Ishikawa (cell line): Measurements from ENCODE around the gene REXO1.

Experiments
- EP300 ChIP-seq: IDR thresholded peaks from 2 replicates; pipeline ENCODE4 v1.6.1; 2012; ENCODE audit warnings: borderline replicate concordance
- RAD21 ChIP-seq: IDR thresholded peaks from 2 replicates; pipeline ENCODE4 v1.6.1; 2012; ENCODE audit warnings: low read depth
- REST ChIP-seq: IDR thresholded peaks from 2 replicates; pipeline ENCODE4 v1.6.1; 2012; ENCODE audit warnings: low read depth, mild to moderate bottlenecking
- TEAD4 ChIP-seq: IDR thresholded peaks from 2 replicates; pipeline ENCODE4 v1.6.1; 2012
- USF1 ChIP-seq: IDR thresholded peaks from 2 replicates; pipeline ENCODE4 v1.6.1; 2012
- ZBTB7A ChIP-seq: IDR thresholded peaks from 2 replicates; pipeline ENCODE4 v1.6.1; 2012; ENCODE audit warnings: low read depth

- TF ChIP-seq ZBTB7A (no peak), RAD21 (no peak), TEAD4 (no peak), REST (no peak), USF1 (no peak), EP300 (no peak)
Measured at GRCh38 chr19:1791879-1792278, 56.4 kb downstream of the REXO1 start.
